Measurements from ENCODE around the gene RERE.

GRCh38 chr1:8863794-8864233, 46.4 kb upstream of the RERE start:
- TF ChIP-seq CTCF (IDR thresholded peaks at IDR 0.05) (no peak), STAT6 (CRISPR knock-in tag; conservative IDR thresholded peaks at IDR 0.05; ENCODE audit: low read depth) (no peak), IRF1 (CRISPR knock-in tag; IDR thresholded peaks at IDR 0.05) (no peak), E2F4 (CRISPR knock-in tag; IDR thresholded peaks at IDR 0.05; ENCODE audit: borderline replicate concordance, low read depth) (no peak), MLX (CRISPR knock-in tag; IDR thresholded peaks at IDR 0.05) (no peak), ZNF121 (CRISPR knock-in tag; IDR thresholded peaks at IDR 0.05) (no peak), TEAD4 (CRISPR knock-in tag; IDR thresholded peaks at IDR 0.05) (no peak), ZNF396 (CRISPR knock-in tag; IDR thresholded peaks at IDR 0.05; ENCODE audit: borderline replicate concordance) (no peak), ETV6 (CRISPR knock-in tag; IDR thresholded peaks at IDR 0.05) (no peak)

Measured in WTC11 (cell line).